ENCODE measurements around the gene VMAC.

GRCh38 chr19:5931251-5931650 is 26.6 kb downstream of the VMAC start:
- TF ChIP-seq EZH2 (IDR thresholded peaks at IDR 0.05) (no peak), POLR2AphosphoS5 (IDR thresholded peaks at IDR 0.05; ENCODE audit: borderline replicate concordance, low read depth, low read length) (no peak)
